MCF 10A (cell line): ENCODE measurements around the gene PLEKHA6. TPM values are rescaled to one million over a fixed set of nuclear protein-coding genes. Genes with fewer than 3 reads are reported as not detected.

Source experiments
- BruUV-seq: library from RNA; stranded (reverse); fragments of 400-500 nt; replicated peaks from 2 replicates; lab custom pipeline; 2021; lab: Mats Ljungman, UMichigan
- CTCF ChIA-PET: fragments of 300-600 bp; sonication (Branson Sonifier 250); formaldehyde crosslinking; extraction: SDS; loops from one replicate; lab custom pipeline; 2021; ENCODE audit warnings: antibody characterized with exemption, inconsistent platforms; lab: Yijun Ruan, JAX
- POLR2A ChIA-PET: fragments of 300-600, 350-650 bp; sonication (Branson Sonifier 250); formaldehyde crosslinking; extraction: SDS; loops from one replicate; lab custom pipeline; 2020; ENCODE audit warnings: antibody characterized with exemption, inconsistent platforms; lab: Yijun Ruan, JAX
- DNase-seq: peaks from one replicate; pipeline ENCODE4 v3.0.0-alpha.2; 2018; ENCODE audit not compliant: unreplicated experiment
- H3K27ac Mint-ChIP-seq: one replicate; pipeline ENCODE4 v1.8.0; 2022; ENCODE audit warnings: mild to moderate bottlenecking, low read depth, mixed read lengths; ENCODE audit not compliant: unreplicated experiment
- H3K27me3 Mint-ChIP-seq: one replicate; pipeline ENCODE4 v1.8.0; 2022; ENCODE audit warnings: mixed read lengths; ENCODE audit not compliant: insufficient read depth, unreplicated experiment
- H3K36me3 Mint-ChIP-seq: one replicate; pipeline ENCODE4 v1.8.0; 2022; ENCODE audit warnings: mild to moderate bottlenecking, moderate library complexity, mixed read lengths; ENCODE audit not compliant: insufficient read depth, unreplicated experiment
- H3K4me1 Mint-ChIP-seq: one replicate; pipeline ENCODE4 v1.8.0; 2022; ENCODE audit warnings: mixed read lengths; ENCODE audit not compliant: insufficient read depth, unreplicated experiment
- H3K4me3 Mint-ChIP-seq: one replicate; pipeline ENCODE4 v1.8.0; 2022; ENCODE audit warnings: mild to moderate bottlenecking, moderate library complexity, mixed read lengths; ENCODE audit not compliant: unreplicated experiment
- H3K9me3 Mint-ChIP-seq: one replicate; pipeline ENCODE4 v1.8.0; 2022; ENCODE audit warnings: mixed read lengths; ENCODE audit not compliant: unreplicated experiment
- CTCF ChIP-seq: fragments of 200-600 bp; IDR thresholded peaks from one replicate; pipeline ENCODE4 v1.8.0; 2022; ENCODE audit warnings: antibody characterized with exemption, mild to moderate bottlenecking; ENCODE audit not compliant: unreplicated experiment
- intact Hi-C: fragments of 100-400 bp; cut with micrococcal nuclease; formaldehyde crosslinking; loops from 2 replicates; pipeline ENCODE4 v1.14.1; 2022
- total RNA-seq: library from RNA; stranded (reverse); gene quantifications from 2 replicates; pipeline ENCODE4 v1.2.3, GENCODE V29; 2022

PLEKHA6 gene
- total RNA-seq, 1 experiment from 2014 or later: 75.9 TPM

- H3K4me3 Mint-ChIP-seq: no peak overlapping the region
- no peaks in the 10 kb centered on the region for H3K36me3 Mint-ChIP-seq
- BruUV-seq: no TSS peak
- CTCF ChIA-PET: interaction anchor here (0.6 to 8.8 kb wide), 5 partner anchors 8 to 199 kb away, joined by 3 to 59 read pairs (median 5); no protein-coding TSS in a partner anchor
- H3K27me3 Mint-ChIP-seq: no peaks in the 10 kb centered on the region
- no peak for DNase-seq
- H3K4me1 Mint-ChIP-seq: peaks cover 11% of the 10 kb centered on the region
- POLR2A ChIA-PET: interaction anchor here (0.9 to 1.0 kb wide), 2 partner anchors 11 to 13 kb away, joined by 3 read pairs; no protein-coding TSS in a partner anchor
- no peak for TF ChIP-seq CTCF
- H3K27ac Mint-ChIP-seq: no peak overlapping the region
- intact Hi-C loops: no loop called here
- no peaks in the 10 kb centered on the region for H3K9me3 Mint-ChIP-seq
Measured at GRCh38 chr1:204271970-204272369, 87.8 kb downstream of the PLEKHA6 start.

DNA sequence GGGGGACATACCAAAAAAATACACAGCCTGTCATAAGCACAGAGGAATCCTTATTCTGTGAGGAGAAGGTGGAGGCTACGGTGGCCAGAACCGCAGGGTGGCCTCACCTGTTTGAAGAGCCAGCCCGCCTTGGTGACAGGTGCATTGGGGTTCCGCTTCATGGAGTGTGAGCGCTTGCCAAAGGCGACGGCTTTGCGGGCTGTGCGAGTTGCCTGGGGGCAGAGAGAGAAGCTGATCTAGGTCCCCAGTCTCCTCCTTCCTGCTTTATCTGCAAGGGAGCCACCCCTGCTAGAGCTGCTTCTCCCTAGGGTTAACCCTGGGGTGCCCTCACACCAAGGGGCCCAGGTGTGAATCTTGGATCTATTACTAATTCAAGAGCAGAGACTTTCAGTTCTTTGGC lies 91.6 kb downstream of the PLEKHA6 start:
- POLR2A ChIA-PET: interaction anchor here (1.1 to 1.3 kb wide), 2 partner anchors 10 to 20 kb away, joined by 3 read pairs; no protein-coding TSS in a partner anchor
- CTCF ChIA-PET: interaction anchor here (0.6 to 4.0 kb wide), 6 partner anchors 10 to 130 kb away, joined by 3 to 14 read pairs (median 3); no protein-coding TSS in a partner anchor
- peaks cover 27% of the 10 kb centered on the region for H3K36me3 Mint-ChIP-seq
- no peak overlapping the region for H3K27ac Mint-ChIP-seq
- no peaks in the 10 kb centered on the region for H3K9me3 Mint-ChIP-seq
- H3K4me1 Mint-ChIP-seq: peaks cover 5% of the 10 kb centered on the region
- H3K4me3 Mint-ChIP-seq: no peak overlapping the region
- no peaks in the 10 kb centered on the region for H3K27me3 Mint-ChIP-seq
- no peak for DNase-seq
- TF ChIP-seq CTCF: no peak
- intact Hi-C loops: no loop called here
- no TSS peak for BruUV-seq

DNA sequence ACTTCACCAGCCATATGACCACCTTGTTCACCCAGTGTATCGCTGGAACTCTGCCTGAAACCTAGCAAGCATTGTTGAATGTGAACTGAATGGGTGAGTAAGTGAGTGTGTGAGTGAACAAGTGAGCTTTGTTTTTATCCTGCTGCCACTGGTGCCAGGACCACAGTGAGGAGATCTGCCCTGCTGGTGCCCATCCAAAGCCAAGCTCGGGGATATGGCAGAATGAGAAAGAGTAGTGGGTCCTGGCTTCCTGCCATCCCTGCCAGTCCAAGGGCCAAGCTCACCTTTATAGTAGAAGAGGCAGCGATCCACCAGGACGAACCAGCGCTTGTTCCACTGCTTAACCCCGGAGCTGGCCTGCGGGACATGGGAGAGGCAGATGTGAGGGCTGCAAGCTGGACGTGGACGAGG lies 92.5 kb downstream of the PLEKHA6 start:
- no TSS peak for BruUV-seq
- H3K4me3 Mint-ChIP-seq: no peak overlapping the region
- H3K27me3 Mint-ChIP-seq: no peaks in the 10 kb centered on the region
- ChIA-PET CTCF (interaction anchor here (0.7 to 16.1 kb wide), 5 partner anchors 9 to 540 kb away, joined by 3 to 289 read pairs (median 4); partner anchors contain the start of gene PLEKHA6), POLR2A (interaction anchor here (1.3 kb wide), 2 partner anchors 11 to 12 kb away, joined by 3 to 5 read pairs; no protein-coding TSS in a partner anchor)
- no peaks in the 10 kb centered on the region for H3K9me3 Mint-ChIP-seq
- no peak for DNase-seq
- intact Hi-C loops: no loop called here
- TF ChIP-seq CTCF: no peak
- peaks cover 5% of the 10 kb centered on the region for H3K4me1 Mint-ChIP-seq
- peaks cover 36% of the 10 kb centered on the region for H3K36me3 Mint-ChIP-seq
- no peak overlapping the region for H3K27ac Mint-ChIP-seq

GRCh38 chr1:204266504-204267034 lies 93.2 kb downstream of the PLEKHA6 start:
- CTCF ChIA-PET: interaction anchor here (0.7 to 16.1 kb wide), 5 partner anchors 9 to 540 kb away, joined by 3 to 289 read pairs (median 4); partner anchors contain the start of gene PLEKHA6
- H3K36me3 Mint-ChIP-seq: peaks cover 41% of the 10 kb centered on the region
- intact Hi-C loops: no loop called here
- no peak for DNase-seq
- H3K27ac Mint-ChIP-seq: no peak overlapping the region
- no peak overlapping the region for H3K4me3 Mint-ChIP-seq
- peaks cover 5% of the 10 kb centered on the region for H3K4me1 Mint-ChIP-seq
- H3K27me3 Mint-ChIP-seq: no peaks in the 10 kb centered on the region
- BruUV-seq: no TSS peak
- POLR2A ChIA-PET: interaction anchor here (1.3 kb wide), 1 partner anchor 12 kb away, joined by 5 read pairs; no protein-coding TSS in a partner anchor
- no peak for TF ChIP-seq CTCF
- H3K9me3 Mint-ChIP-seq: no peaks in the 10 kb centered on the region
